GM12878 (cell line): Measurements from ENCODE around the gene CCDC106. TPM values are rescaled to one million over a fixed set of nuclear protein-coding genes. Genes with fewer than 3 reads are reported as not detected.

ENCODE experiments used
- ATAC-seq: fragments of 200-7000 bp; cut with Tn5 transposase; 3 replicates; pipeline ENCODE4 v1.9.1; 2020; ENCODE audit warnings: mild to moderate bottlenecking, moderate library complexity
- BruUV-seq: library from RNA; stranded (reverse); fragments of 400-500 nt; replicated peaks from 2 replicates; lab custom pipeline; 2021; lab: Mats Ljungman, UMichigan
- CTCF ChIA-PET: fragments of 300-600 bp; sonication (Branson Sonifier 250); formaldehyde crosslinking; extraction: SDS; loops from one replicate; lab custom pipeline; 2021; ENCODE audit warnings: inconsistent platforms; lab: Yijun Ruan, JAX
- POLR2A ChIA-PET: fragments of 350-600 bp; formaldehyde crosslinking; extraction: SDS; loops from one replicate; lab custom pipeline; 2021; ENCODE audit warnings: inconsistent platforms; lab: Charles Lee
- RAD21 ChIA-PET: fragments of 300-600 bp; sonication (Branson Sonifier 250); formaldehyde crosslinking; loops from one replicate; lab custom pipeline; 2023; ENCODE audit warnings: antibody characterized with exemption; ENCODE audit not compliant: unreplicated experiment; lab: Charles Lee
- SMC1A ChIA-PET: fragments of 300-600 bp; sonication (Branson Sonifier 250); formaldehyde crosslinking; loops from one replicate; lab custom pipeline; 2023; ENCODE audit not compliant: unreplicated experiment, uncharacterized antibody; lab: Charles Lee
- DNase-seq: peaks from one replicate; pipeline ENCODE4 v3.0.0-alpha.2; 2011; ENCODE audit warnings: low read depth, low spot score
- FAIRE-seq: peaks from 3 replicates; lab custom pipeline; 2011; peaks lifted over from hg19 to GRCh38; lab: Jason Lieb, UNC
- H2AFZ ChIP-seq: 2 replicates; pipeline ENCODE4 v1.6.0; 2011; ENCODE audit warnings: low read depth, low read length, control low read depth; ENCODE audit not compliant: control insufficient read depth
- H3K27ac ChIP-seq: 2 replicates; pipeline ENCODE4 v1.5.1; 2011; ENCODE audit warnings: control low read depth; ENCODE audit not compliant: control insufficient read depth, insufficient read depth
- H3K27me3 ChIP-seq, 2 experiments: replicated peaks in 1 of 2; 2 replicates each; pipeline versions ENCODE4 v1.6.0 to v1.6.1; 2011; ENCODE audit warnings: low read length in 1 of 2; ENCODE audit not compliant: control insufficient read depth in 2 of 2, insufficient read depth in 2 of 2
- H3K36me3 ChIP-seq, 2 experiments: 2 replicates each; pipeline ENCODE4 v1.5.1; 2011; ENCODE audit warnings: low read length in 1 of 2; ENCODE audit not compliant: control insufficient read depth in 2 of 2, insufficient read depth in 2 of 2
- H3K4me1 ChIP-seq: 2 replicates; pipeline ENCODE4 v1.6.1; 2011; ENCODE audit warnings: mild to moderate bottlenecking, low read length, moderate library complexity, mixed read lengths; ENCODE audit not compliant: control insufficient read depth, insufficient read depth
- H3K4me2 ChIP-seq: 2 replicates; pipeline ENCODE4 v1.6.0; 2011; ENCODE audit warnings: control low read depth; ENCODE audit not compliant: control insufficient read depth, insufficient read depth
- H3K4me3 ChIP-seq: fragments of 200-600 bp; sonication (generic); 2 replicates; pipeline ENCODE4 v1.5.1; 2016
- H3K79me2 ChIP-seq: 2 replicates; pipeline ENCODE4 v1.6.0; 2011; ENCODE audit warnings: low read length; ENCODE audit not compliant: control insufficient read depth, insufficient read depth
- H3K9ac ChIP-seq: 2 replicates; pipeline ENCODE4 v1.8.0; 2011; ENCODE audit warnings: low read length, control low read depth, mixed read lengths; ENCODE audit not compliant: control insufficient read depth, insufficient read depth
- H3K9me3 ChIP-seq: replicated peaks from 3 replicates; pipeline ENCODE4 v1.5.1; 2011; ENCODE audit warnings: mild to moderate bottlenecking, low read length; ENCODE audit not compliant: control insufficient read depth, insufficient read depth
- H4K20me1 ChIP-seq: 2 replicates; pipeline ENCODE4 v1.6.0; 2011; ENCODE audit not compliant: control insufficient read depth, insufficient read depth
- ATF2 ChIP-seq: IDR thresholded peaks from 2 replicates; pipeline ENCODE4 v1.6.1; 2012; ENCODE audit warnings: low read length, inconsistent platforms
- CEBPB ChIP-seq, 2 experiments: fragments of 150-350 bp in 1 of 2; IDR thresholded peaks; 2 replicates each; pipeline ENCODE4 v1.6.1; 2012 to 2014; ENCODE audit warnings: low read depth in 2 of 2, low read length in 2 of 2, borderline replicate concordance in 1 of 2, inconsistent platforms in 1 of 2
- POU2F2 ChIP-seq: IDR thresholded peaks from 3 replicates; pipeline ENCODE4 v1.6.1; 2011; ENCODE audit warnings: low read depth, mild to moderate bottlenecking, low read length, borderline replicate concordance
- WGBS: methylation state at CpG from one replicate; pipeline ENCODE4 v1.1.6; 2016; ENCODE audit warnings: low lambda C conversion rate; ENCODE audit not compliant: insufficient replicate concordance, insufficient coverage; ENCODE audit errors: missing lambda C conversion rate; 5-methylcytosine and 5-hydroxymethylcytosine counted together
- in situ Hi-C: fragments of 300-500 bp; cut with MboI; formaldehyde crosslinking; loops from 9 replicates; pipeline ENCODE4 v1.14.3; 2018; ENCODE audit warnings: mixed read lengths
- intact Hi-C: fragments of 100-400 bp; cut with micrococcal nuclease; formaldehyde crosslinking; loops from one replicate; pipeline ENCODE4 v1.14.2; 2022; ENCODE audit not compliant: unreplicated experiment
- polyA plus RNA-seq, 11 experiments: library from polyadenylated mRNA; depleted of rRNA in 4 of 11; unstranded in 6 of 11; stranded (reverse) in 5 of 11; fragments of >200 nt; fragmentation: Nextera tagmentation in 4 of 11; fragmentation: Illumina TruSeq in 1 of 11; extraction: Ambion mirVana in 4 of 11; extraction: Trizol in 1 of 11; gene quantifications; 1 replicate in 1 of 11; 2 replicates in 10 of 11; pipeline versions ENCODE4 v1.2.1 to v1.2.3, GENCODE V29; 2011 to 2016; ENCODE audit warnings: inconsistent platforms in 2 of 11, missing spikeins in 2 of 11, low read depth in 1 of 11
- total RNA-seq, 4 experiments: library from RNA; depleted of rRNA in 3 of 4; stranded (reverse); fragments of >200 nt in 3 of 4; fragmentation: Illumina TruSeq in 1 of 4; extraction: Trizol in 1 of 4; gene quantifications; 2 replicates each; pipeline versions ENCODE4 v1.2.1 to v1.2.3, GENCODE V29; 2013 to 2021

Gene CCDC106
- total and polyA plus RNA-seq, 10 of the 15 experiments (the other 5 are each of a cell fraction or from before 2014, with no cell fraction given) = 0.04 to 35.9 (median 19.8) TPM

GRCh38 chr19:55674459-55674840 is 26.4 kb downstream of the CCDC106 start:
- H3K27ac ChIP-seq = no peak overlapping the region
- no peak for TF ChIP-seq CEBPB (IDR thresholded peaks at IDR 0.05; ENCODE audit: borderline replicate concordance in 1 of 2, low read depth in 2 of 2, low read length in 2 of 2)
- TF ChIP-seq ATF2 = 0 out of 2 replicates have a peak, but pooled peaks have one; percentile 28
- no peak for TF ChIP-seq POU2F2
- TF ChIP-seq, all 136 proteins: peak for 1
- RAD21 ChIA-PET = no interaction called here
- Histone ChIP-seq H3K79me2 (peaks cover 48% of the 10 kb centered on the region), H3K9ac (peak overlapping the region; percentile 97), H4K20me1 (peaks cover 10% of the 10 kb centered on the region), H3K4me2 (no peak overlapping the region; the same call in 1 of the 2 replicates), H2AFZ (no peak overlapping the region), H3K4me3 (peak overlapping the region; percentile 92), H3K36me3 (peaks cover 13 to 26% of the 10 kb centered on the region in 2 experiments), H3K9me3 (no peaks in the 10 kb centered on the region), H3K4me1 (peaks cover 22% of the 10 kb centered on the region), H3K27me3 (no peaks in the 10 kb centered on the region)
- POLR2A ChIA-PET = interaction anchor here (1.4 kb wide), 1 partner anchor 17 kb away, joined by 5 read pairs; no protein-coding TSS in a partner anchor
- BruUV-seq = no TSS peak
- no peak for FAIRE-seq
- in situ Hi-C loops (loop anchor here (25.0 kb wide), 1 partner anchor 1537 kb away; the partner anchor contains the start of gene CNOT3), intact Hi-C loops (no loop called here)
- SMC1A ChIA-PET = no interaction called here
- WGBS = 15% methylated on average over 17 of the region's 17 CpGs
- CTCF ChIA-PET = no interaction called here
- ATAC-seq = no peak
- no peak for DNase-seq
